Glomerular visceral epithelial cell (primary cell): ENCODE results near the gene NUP93.
"Not testable (repeated sequence)": the region's sequence is repeated elsewhere in the genome, so short reads cannot be mapped to it uniquely, and the experiment has no call there.

ENCODE experiments used
- DNase-seq: peaks from one replicate; pipeline ENCODE4 v3.0.0-alpha.2; 2016; ENCODE audit errors: extremely low spot score

The NUP93 gene

GRCh38 chr16:56870276-56870888 lies 140.5 kb downstream of the NUP93 start:
- no peak for DNase-seq

GRCh38 chr16:56871172-56871593 lies 141.3 kb downstream of the NUP93 start:
- DNase-seq: peak; percentile 79

DNA sequence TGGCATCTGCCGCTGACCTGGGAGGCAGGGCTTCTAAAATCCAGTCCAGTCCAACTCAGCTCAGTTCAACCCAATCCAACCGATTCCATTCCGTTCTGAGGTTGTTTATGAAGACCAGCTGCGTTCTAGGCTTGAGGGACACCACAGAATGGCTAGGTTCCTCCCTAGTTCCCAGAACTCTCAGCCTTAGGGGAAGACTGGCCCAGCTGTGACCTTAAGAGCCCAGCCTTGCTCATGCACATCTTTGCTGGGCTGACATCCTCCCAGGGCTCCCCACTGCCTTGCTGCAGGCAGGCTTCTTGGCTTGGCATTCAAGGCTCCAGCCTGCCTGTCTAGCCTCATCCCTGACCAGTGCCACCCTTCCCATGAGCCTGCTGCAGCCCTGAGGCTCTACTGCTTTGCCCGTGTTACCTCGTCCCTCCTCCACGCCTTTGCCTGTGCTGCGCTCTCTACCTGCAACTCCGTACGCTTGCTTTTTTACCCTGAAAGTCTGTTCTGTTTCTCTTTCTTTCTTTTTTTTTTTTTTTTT lies 143.0 kb downstream of the NUP93 start:
- DNase-seq: no peak

- no peak for DNase-seq
Measured at GRCh38 chr16:56874800-56875199, 144.9 kb downstream of the NUP93 start.

DNA sequence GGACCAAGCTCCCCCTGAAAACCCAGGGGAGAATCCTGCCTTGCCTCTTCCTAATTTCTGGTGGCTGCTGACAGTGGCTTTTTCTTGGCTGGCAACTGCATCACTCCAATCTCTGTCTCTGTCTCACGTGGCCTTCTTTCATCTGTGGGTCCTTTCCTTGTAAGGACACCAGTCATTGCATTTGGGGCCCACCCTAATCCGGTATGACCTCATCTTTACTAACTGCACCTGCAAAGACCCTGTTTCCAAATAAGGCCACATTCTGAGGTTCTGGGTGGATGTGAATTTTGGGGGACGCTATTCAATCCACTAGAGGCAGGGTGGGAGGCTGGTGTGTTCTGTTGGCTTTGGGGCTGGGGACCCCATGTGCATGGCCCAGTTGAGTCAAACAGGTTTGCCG lies 146.1 kb downstream of the NUP93 start:
- DNase-seq: no peak

DNA sequence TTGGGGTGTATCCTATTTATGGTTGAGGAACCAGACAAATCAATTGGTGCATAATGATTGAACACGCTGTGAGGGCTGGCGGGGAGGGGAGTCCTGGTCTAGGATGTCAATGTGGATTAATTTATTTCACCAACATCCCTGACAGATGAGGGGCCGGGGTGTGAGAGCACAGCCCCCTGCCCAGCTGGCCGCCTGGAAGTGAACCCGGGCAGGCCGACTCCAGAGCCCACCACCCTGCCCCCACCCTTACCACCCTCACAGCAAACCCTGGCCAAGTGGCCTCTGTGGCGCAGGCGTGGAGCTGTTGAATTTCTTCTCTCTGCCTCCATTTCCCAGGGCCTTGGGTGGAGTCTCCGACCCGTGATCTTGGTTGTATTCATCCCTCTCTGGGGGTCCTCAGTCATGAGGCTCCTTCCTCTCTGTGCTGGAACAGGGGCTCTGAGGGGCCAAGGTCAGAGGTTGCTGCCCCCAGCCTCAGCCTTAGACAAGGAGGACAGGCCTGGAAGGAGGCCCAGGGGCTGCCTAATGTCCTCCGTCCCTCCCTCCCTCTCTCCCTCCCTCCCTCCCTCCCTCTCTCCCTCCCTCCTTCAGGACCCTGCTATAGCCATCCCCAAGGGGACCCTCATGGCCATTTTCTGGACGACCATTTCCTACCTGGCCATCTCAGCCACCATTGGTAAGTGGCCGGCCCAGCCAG lies 147.7 kb downstream of the NUP93 start:
- DNase-seq: no peak

DNA sequence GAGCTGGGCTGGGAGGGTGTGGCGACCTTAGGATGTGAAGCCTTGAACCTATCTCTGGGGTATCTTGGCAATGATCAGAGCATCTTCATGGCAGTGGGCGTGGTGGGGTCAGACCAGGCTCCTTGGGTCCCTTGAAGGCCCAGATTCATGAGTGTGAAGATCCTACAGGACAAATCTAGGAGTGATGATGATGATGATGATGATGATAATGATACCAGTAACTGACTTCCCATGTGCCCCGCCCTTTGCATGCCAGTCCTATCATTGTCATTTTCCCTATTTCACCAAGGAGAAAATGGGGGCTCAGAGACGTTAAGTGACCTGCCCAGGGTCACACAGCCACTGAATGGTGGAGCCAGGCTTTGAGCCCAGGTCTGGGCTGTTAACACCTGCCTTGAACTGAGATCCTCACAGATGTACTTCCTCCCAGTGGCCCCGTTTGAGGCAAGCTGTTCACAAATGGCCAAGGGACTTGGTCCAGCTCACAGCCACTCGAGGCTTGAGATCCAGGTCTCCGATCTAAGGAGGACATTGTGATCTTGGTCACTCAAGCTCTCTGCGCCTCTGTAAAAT lies 148.4 kb downstream of the NUP93 start:
- no peak for DNase-seq

GRCh38 chr16:56879276-56879675 lies 149.3 kb downstream of the NUP93 start:
- no peak for DNase-seq

DNA sequence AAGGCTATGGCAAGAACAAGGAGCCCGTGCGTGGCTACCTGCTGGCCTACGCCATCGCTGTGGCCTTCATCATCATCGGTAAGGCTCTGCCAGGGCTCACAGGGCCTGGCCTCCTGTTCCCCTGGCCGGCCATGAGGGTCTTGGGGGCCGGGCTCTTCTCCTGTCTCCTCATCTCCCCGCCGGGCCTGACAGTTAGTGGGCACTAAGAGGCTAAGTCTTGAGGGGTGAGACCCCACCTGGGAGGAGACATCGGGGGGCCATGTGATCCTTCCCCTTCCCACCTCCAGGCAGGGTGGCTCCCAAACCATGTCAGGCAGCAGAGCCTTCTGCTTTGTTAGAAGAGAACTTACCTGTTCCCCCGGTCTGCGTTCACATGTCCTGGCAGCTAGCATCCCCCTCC lies 150.2 kb downstream of the NUP93 start:
- DNase-seq: no peak

- no peak for DNase-seq
Measured at GRCh38 chr16:56880685-56881084, 150.8 kb downstream of the NUP93 start.

DNA sequence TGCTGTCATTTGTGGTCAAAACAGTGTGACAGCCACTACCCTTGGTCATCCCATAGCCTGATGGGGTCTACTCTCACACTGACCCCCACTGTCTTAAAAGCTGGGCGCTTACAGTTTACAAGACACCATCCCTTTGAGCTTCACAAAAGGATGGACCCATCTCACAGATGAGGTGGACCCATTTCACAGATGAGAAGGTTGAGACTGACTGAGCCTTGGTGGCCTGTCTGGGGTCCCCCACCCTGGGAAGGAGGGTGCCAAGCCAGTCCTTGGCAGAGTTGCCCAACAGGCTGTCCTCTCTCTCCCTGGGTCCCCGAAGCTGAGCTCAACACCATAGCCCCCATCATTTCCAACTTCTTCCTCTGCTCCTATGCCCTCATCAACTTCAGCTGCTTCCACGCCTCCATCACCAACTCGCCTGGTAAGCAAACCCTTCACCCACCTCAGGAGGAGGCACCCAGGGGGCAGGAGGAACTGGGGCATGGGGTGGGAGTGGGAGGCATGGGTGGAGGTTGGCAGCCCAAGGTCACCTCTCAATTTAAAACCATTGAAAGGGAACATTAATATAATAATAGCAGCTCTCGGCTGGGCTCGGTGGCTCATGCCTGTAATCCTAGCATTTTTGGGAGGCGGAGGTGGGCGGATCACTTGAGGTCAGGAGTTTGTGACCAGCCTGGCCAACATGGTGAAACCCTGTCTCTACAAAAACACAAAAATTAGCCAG lies 152.3 kb downstream of the NUP93 start:
- DNase-seq: no peak

GRCh38 chr16:56883586-56883985 lies 153.7 kb downstream of the NUP93 start:
- no peak for DNase-seq

DNA sequence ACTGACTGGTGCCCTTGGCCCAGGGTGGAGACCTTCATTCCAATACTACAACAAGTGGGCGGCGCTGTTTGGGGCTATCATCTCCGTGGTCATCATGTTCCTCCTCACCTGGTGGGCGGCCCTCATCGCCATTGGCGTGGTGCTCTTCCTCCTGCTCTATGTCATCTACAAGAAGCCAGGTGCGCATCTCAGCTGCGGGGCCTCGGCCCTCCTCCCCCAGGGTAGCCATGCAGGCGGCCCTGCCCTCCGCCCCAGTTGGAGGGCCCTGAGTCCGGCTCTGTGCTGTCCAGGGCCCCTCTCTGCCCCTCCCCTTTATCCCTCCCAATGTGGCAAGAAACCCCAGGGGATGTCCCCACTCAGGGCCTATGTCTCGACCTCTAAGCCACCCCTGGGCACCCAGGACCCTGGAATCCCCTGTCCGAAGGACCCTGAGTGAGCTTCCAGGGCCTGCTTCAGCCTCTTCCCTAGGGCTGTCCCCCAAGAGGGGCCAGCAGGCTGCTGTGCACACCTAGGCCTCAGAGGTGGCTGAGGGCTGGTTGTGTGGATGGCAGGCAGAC lies 154.2 kb downstream of the NUP93 start:
- DNase-seq: no peak

DNA sequence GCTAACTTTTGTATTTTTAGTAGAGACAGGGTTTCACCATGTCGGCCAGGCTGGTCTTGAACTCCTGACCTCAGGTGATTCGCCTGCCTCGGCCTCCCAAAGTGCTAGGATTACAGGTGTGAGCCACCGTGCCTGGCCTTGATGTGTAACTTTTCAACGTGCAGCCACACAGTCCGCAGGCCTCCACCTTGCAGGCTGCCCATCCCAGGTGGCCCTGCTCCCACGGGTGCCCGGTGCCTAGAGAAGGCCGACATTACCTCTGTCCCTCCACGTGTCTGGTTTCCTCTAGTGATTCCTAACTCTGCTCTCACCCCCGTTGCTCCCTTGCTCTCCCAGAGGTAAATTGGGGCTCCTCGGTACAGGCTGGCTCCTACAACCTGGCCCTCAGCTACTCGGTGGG lies 155.0 kb downstream of the NUP93 start:
- DNase-seq: not testable (repeated sequence)

GRCh38 chr16:56885446-56886162 lies 155.7 kb downstream of the NUP93 start:
- DNase-seq: no peak

GRCh38 chr16:56886296-56886695 lies 156.4 kb downstream of the NUP93 start:
- DNase-seq: no peak

DNA sequence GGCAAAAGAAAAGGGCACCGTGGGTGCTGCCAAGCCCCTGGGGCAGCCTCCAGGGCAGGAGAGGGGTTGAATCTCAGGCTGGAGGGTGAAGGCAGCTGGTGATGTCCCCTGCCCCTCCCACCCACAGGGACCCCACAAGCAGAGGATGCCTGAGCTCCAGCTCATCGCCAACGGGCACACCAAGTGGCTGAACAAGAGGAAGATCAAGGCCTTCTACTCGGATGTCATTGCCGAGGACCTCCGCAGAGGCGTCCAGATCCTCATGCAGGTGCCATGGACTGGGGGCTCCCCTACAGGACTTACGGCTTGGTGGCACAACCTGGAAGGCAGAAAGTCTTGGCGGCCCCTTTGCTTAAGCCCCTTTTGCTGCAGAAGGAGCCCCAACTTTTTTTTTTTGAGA lies 156.9 kb downstream of the NUP93 start:
- DNase-seq: no peak

GRCh38 chr16:56888806-56889205 lies 158.9 kb downstream of the NUP93 start:
- DNase-seq: no peak

DNA sequence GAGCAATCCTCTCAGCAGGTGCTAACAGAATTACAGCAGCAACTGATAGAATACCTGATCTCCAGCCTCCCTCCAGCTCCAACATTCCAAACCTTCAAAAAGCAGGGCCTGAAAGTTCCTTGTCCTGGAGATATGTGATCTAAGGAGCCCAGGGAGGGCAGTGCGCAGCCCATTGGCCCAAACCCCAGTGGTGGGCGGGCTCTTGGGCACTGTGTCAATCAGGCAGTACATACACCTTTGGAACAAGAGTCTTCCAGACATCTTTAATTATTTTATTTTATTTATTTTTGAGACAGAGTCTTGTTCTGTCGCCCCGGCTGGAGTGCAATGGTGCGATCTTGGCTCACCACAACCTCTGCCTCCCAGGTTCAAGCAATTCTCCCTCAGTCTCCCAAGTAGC lies 159.3 kb downstream of the NUP93 start:
- no peak for DNase-seq

DNA sequence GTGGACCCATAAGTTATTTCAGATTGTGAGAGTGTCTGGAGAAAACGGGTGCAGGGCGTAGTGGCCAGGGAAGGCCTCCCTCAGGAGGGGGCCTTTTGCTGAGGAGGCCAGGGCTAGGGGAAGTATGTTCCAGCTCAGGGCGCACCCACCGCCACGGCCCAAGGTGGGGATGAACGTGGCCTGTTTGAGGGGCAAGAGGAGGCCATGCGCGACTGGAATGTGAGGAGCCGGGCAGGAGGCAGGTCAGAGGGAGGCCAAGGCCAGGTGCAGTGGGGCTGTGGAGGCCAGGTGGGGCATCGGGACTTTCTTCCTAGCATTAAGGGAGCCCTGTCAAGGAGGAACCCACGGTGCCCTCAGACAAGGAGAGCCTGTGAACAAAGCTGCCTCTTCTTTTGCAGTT lies 161.8 kb downstream of the NUP93 start:
- DNase-seq: no peak

DNA sequence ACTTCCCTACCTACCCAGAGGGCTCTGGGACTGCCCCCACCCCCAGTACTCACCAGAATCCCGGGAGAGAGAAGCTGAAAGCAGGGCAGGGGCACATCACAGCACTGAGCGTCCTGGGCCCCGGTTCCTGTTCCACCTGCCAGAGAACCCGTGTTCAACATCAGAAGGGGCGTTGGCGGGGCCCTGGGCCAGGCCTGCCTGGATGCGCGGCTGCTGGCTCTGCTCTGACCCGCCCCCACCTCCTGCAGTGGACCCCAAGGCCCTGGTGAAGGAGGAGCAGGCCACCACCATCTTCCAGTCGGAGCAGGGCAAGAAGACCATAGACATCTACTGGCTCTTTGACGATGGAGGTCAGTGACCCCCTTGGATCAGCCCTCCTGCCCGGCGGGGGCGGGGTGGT lies 162.8 kb downstream of the NUP93 start:
- no peak for DNase-seq
